Stimulated activated naive CD8-positive, alpha-beta T cell treated with anti-CD3 and anti-CD28 coated beads, Interleukin-15, Interleukin-2, amounts not matched to agents 100 ng/mL and 50 ng/mL, for 24 hours (primary cell): ENCODE measurements around the gene COA1.

Source experiments
- H3K27ac Mint-ChIP-seq: one replicate; pipeline ENCODE4 v1.8.0; 2021; ENCODE audit warnings: mild to moderate bottlenecking, mixed read lengths
- H3K27me3 Mint-ChIP-seq: one replicate; pipeline ENCODE4 v1.8.0; 2021; ENCODE audit warnings: mixed read lengths
- H3K36me3 Mint-ChIP-seq: one replicate; pipeline ENCODE4 v1.8.0; 2021; ENCODE audit warnings: low read depth, mixed read lengths
- H3K4me1 Mint-ChIP-seq: one replicate; pipeline ENCODE4 v1.8.0; 2021; ENCODE audit warnings: low read depth, mixed read lengths
- H3K4me3 Mint-ChIP-seq: one replicate; pipeline ENCODE4 v1.8.0; 2021; ENCODE audit warnings: mild to moderate bottlenecking, mixed read lengths
- H3K9me3 Mint-ChIP-seq: one replicate; pipeline ENCODE4 v1.8.0; 2021; ENCODE audit warnings: mixed read lengths

COA1 gene

GRCh38 chr7:43763183-43763582 lies 33.9 kb upstream of the COA1 start:
- Mint-ChIP-seq H3K4me1 (peaks cover 40% of the 10 kb centered on the region), H3K36me3 (peaks cover 3% of the 10 kb centered on the region), H3K27ac (no peak overlapping the region), H3K27me3 (no peaks in the 10 kb centered on the region), H3K9me3 (no peaks in the 10 kb centered on the region), H3K4me3 (no peak overlapping the region)

GRCh38 chr7:43761938-43762692 lies 32.8 kb upstream of the COA1 start:
- H3K27ac Mint-ChIP-seq, result no peak overlapping the region
- H3K27me3 Mint-ChIP-seq, result peaks cover 8% of the 10 kb centered on the region
- H3K4me1 Mint-ChIP-seq, result peaks cover 50% of the 10 kb centered on the region
- peaks cover 3% of the 10 kb centered on the region for H3K36me3 Mint-ChIP-seq
- H3K9me3 Mint-ChIP-seq, result no peaks in the 10 kb centered on the region
- no peak overlapping the region for H3K4me3 Mint-ChIP-seq

GRCh38 chr7:43761382-43761781 lies 32.1 kb upstream of the COA1 start:
- H3K4me1 Mint-ChIP-seq, result peaks cover 57% of the 10 kb centered on the region
- H3K36me3 Mint-ChIP-seq, result peaks cover 3% of the 10 kb centered on the region
- H3K4me3 Mint-ChIP-seq, result no peak overlapping the region
- H3K27me3 Mint-ChIP-seq, result peaks cover 13% of the 10 kb centered on the region
- H3K27ac Mint-ChIP-seq, result no peak overlapping the region
- H3K9me3 Mint-ChIP-seq, result no peaks in the 10 kb centered on the region

GRCh38 chr7:43760861-43761260 lies 31.5 kb upstream of the COA1 start:
- Mint-ChIP-seq H3K27me3 (peaks cover 13% of the 10 kb centered on the region), H3K4me3 (no peak overlapping the region), H3K36me3 (peaks cover 3% of the 10 kb centered on the region), H3K9me3 (no peaks in the 10 kb centered on the region), H3K27ac (no peak overlapping the region), H3K4me1 (peaks cover 62% of the 10 kb centered on the region)

- Mint-ChIP-seq H3K4me3 (peak overlapping the region; percentile 86), H3K4me1 (peaks cover 52% of the 10 kb centered on the region), H3K36me3 (peaks cover 3% of the 10 kb centered on the region), H3K9me3 (no peaks in the 10 kb centered on the region), H3K27me3 (peaks cover 13% of the 10 kb centered on the region), H3K27ac (peak overlapping the region; percentile 69)
Measured at GRCh38 chr7:43758822-43759683, 29.7 kb upstream of the COA1 start.

GRCh38 chr7:43758029-43758821 lies 28.9 kb upstream of the COA1 start, which contains the start of gene BLVRA:
Gene BLVRA, plus strand, starts transcription at chr7:43758680. Its CDS starts 12,479 bp downstream, at chr7:43771159.
- no peaks in the 10 kb centered on the region for H3K9me3 Mint-ChIP-seq
- peaks cover 44% of the 10 kb centered on the region for H3K4me1 Mint-ChIP-seq
- peaks cover 3% of the 10 kb centered on the region for H3K36me3 Mint-ChIP-seq
- H3K27ac Mint-ChIP-seq, result peak within 1 kb of the TSS; percentile 69
- H3K27me3 Mint-ChIP-seq, result peaks cover 15% of the 10 kb centered on the region
- peak within 1 kb of the TSS; percentile 86 for H3K4me3 Mint-ChIP-seq

DNA sequence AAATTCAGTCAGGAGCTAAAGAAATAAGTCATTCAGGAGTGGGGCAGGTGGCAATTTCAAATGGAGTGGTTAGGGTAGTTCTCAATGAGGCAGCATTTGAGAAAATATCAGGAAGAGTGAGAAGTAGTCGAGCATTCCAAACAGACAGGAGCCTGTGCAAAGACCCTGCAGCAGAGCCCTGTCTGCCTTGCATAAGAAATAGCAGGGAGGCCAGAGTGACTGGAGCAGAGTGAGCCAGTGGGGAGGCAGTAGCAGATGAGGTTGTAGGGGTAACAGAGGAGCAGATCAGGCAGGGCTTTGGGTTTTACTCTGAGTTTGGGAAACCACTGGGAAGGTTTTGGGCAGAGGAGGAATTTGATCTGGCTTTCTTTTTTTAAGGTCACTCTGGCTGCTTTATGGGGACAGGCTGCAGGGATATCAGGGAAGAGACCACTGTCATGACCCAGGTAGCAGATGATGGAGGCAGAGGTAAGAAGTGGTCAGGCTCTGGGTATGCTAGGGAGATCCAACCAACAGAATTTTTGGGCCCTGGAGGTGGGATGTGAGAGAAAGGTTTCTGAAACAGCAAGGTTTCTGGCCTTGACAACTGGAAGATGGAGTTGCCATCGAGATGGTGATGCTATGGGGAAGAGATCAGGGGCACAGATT lies 27.9 kb upstream of the COA1 start:
- Mint-ChIP-seq H3K4me1 (peaks cover 38% of the 10 kb centered on the region), H3K36me3 (peaks cover 3% of the 10 kb centered on the region), H3K4me3 (peak overlapping the region; percentile 75), H3K27me3 (peaks cover 16% of the 10 kb centered on the region), H3K27ac (peak overlapping the region; percentile 57), H3K9me3 (no peaks in the 10 kb centered on the region)

DNA sequence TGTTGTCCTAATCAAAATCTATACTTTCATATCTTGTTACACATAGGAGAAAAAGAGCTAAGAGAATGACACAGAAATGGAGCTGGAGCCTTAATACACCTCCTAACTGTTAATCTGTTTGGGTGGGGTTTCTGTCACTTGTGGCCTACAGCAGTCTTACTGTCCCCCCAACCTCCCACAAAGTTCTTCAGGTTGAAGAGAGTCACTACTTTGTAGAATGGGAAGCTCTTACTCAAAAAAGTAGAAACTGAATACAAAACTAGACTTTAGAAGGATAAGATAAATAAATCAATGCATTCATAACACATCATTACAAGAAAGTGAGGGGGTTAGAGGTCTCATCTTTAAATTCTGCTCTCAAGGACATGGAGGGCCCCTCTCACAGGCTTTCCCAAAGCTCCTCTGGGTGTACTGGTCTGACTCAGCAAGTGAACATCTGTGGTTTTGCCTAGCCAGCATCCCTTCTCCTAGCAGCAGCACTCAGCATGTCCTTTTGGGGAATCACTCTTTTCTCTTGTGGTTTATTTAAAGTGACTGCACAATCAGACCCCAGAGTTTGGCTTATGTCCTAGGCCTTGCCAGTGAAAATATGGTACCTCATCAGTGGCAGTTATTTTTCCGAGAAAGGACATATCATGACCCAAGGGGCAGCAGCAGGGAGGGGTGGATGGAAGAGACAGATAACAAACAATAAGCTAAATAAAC lies 27.2 kb upstream of the COA1 start:
- Mint-ChIP-seq H3K36me3 (peaks cover 3% of the 10 kb centered on the region), H3K9me3 (no peaks in the 10 kb centered on the region), H3K4me3 (peak overlapping the region; percentile 75), H3K4me1 (peaks cover 33% of the 10 kb centered on the region), H3K27me3 (peaks cover 16% of the 10 kb centered on the region), H3K27ac (peak overlapping the region; percentile 36)

DNA sequence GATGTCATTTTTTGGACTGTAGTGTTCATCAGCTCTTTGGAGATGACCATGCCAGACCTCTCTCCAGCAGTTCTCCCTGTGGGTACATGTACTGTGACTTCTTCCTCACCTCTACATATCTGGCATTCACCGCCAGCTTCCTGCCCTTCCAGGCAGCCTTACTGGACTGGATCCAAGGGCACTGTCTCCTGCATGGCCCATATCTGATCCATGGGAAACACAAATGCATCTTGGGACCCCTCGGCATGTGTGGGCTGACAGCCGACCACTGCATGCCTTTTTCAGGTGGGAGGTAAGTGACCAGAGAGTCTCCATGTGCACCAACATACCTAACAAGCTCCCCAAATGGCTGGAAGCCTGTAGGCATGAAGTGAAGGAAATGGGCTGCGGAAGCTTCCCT lies 25.3 kb upstream of the COA1 start:
- Mint-ChIP-seq H3K27ac (no peak overlapping the region), H3K4me1 (peaks cover 39% of the 10 kb centered on the region), H3K4me3 (no peak overlapping the region), H3K27me3 (peaks cover 16% of the 10 kb centered on the region), H3K36me3 (no peaks in the 10 kb centered on the region), H3K9me3 (no peaks in the 10 kb centered on the region)

GRCh38 chr7:43753843-43754242 lies 24.5 kb upstream of the COA1 start:
- Mint-ChIP-seq H3K27me3 (peaks cover 20% of the 10 kb centered on the region), H3K27ac (no peak overlapping the region), H3K36me3 (no peaks in the 10 kb centered on the region), H3K4me3 (no peak overlapping the region), H3K4me1 (peaks cover 33% of the 10 kb centered on the region), H3K9me3 (no peaks in the 10 kb centered on the region)

- H3K4me3 Mint-ChIP-seq, result no peak overlapping the region
- no peak overlapping the region for H3K27ac Mint-ChIP-seq
Measured at GRCh38 chr7:43753271-43753810, 24.0 kb upstream of the COA1 start.

DNA sequence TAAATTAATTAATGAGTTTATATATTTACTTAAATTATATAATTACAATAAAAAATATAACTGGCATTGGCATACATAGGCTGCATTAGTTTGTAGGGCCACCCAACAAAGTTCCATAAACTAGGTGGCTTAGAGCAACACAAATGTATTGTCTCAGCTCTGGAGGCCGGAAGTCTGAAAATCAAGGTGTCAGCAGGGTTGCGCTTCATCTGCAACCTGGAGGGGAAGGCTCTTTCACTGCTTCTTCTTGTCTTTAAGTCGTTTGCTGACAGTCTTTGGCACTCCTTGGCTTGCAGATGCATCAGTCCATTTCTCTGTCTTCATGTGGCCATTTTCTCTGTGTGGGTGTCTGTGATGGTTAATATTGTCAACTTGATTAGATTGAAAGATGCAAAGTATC lies 23.1 kb upstream of the COA1 start:
- Mint-ChIP-seq H3K27me3 (peaks cover 16% of the 10 kb centered on the region), H3K27ac (no peak overlapping the region), H3K4me3 (no peak overlapping the region), H3K4me1 (peaks cover 26% of the 10 kb centered on the region), H3K9me3 (no peaks in the 10 kb centered on the region), H3K36me3 (no peaks in the 10 kb centered on the region)

More at GRCh38 chr7:43753271-43753810, 24.0 kb upstream of the COA1 start:
- H3K4me1 Mint-ChIP-seq, result peaks cover 33% of the 10 kb centered on the region
- H3K36me3 Mint-ChIP-seq, result no peaks in the 10 kb centered on the region
- peaks cover 22% of the 10 kb centered on the region for H3K27me3 Mint-ChIP-seq
- H3K9me3 Mint-ChIP-seq, result no peaks in the 10 kb centered on the region

DNA sequence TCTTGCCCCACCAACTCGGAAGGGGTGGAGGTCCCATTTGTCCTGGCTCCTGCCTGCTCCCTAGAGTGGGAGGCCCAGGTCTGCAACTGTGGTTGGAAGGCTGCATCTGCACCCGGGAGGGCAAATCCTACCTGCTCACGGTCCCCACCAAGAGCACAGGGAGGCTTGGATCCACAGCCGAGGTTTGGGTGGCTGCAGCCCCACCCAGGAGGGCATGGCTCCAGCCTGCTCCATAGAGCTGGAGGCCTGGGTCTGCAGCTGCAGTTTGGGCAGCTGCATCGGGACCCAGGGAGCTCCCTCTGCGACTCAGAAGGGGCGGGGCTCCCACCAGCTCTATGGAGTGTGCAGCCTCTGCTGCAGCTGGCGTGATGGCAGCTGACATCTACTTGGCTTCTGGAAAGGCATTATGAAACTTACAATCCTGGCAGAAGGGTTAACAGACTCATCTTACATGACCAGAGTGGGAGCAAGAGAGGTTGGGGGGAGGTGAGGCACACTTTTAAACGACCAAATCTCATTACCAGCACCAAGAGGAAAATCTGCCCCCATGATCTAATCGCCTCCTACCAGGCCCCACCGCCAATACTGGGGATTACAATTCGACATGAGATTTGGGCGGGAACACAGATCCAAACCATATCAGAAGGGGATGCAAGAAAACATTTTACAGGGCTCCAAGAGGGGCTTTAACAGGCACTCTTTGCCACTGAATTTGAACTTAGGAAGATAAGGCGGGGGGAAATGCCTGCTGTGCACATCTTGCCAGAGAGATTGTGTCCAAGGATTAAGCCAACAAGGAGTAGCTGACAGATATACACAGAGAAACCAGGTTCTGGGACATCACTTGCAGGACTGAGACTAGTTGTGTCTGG lies 20.9 kb upstream of the COA1 start:
- H3K27ac Mint-ChIP-seq, result peak overlapping the region; percentile 31
- peaks cover 11% of the 10 kb centered on the region for H3K4me1 Mint-ChIP-seq
- peaks cover 15% of the 10 kb centered on the region for H3K27me3 Mint-ChIP-seq
- no peaks in the 10 kb centered on the region for H3K9me3 Mint-ChIP-seq
- no peak overlapping the region for H3K4me3 Mint-ChIP-seq
- H3K36me3 Mint-ChIP-seq, result no peaks in the 10 kb centered on the region
